Left lung (tissue), 10 donors: ENCODE measurements around the gene MRM2. TPM values are rescaled to one million over a fixed set of nuclear protein-coding genes. Genes with fewer than 3 reads are reported as not detected.

Experiments used
- ATAC-seq: fragments of 200-7000 bp; cut with Tn5 transposase; one replicate; pipeline ENCODE4 v1.9.1; 2020; ENCODE audit warnings: moderate library complexity
- DNase-seq, 4 donors: peaks; one replicate each; pipeline ENCODE4 v3.0.0-alpha.2; 2013 to 2020
- H3K27ac ChIP-seq, 2 donors: fragments of 200-600 bp; sonication (generic) in 1 of 2; one replicate each; pipeline versions ENCODE4 v1.5.0 to v1.8.0; 2020 to 2021
- H3K27me3 ChIP-seq, 2 donors: fragments of 200-600 bp; sonication (generic) in 1 of 2; one replicate each; pipeline versions ENCODE4 v1.5.0 to v1.8.0; 2020 to 2021
- H3K36me3 ChIP-seq, 2 donors: fragments of 200-600 bp; sonication (generic) in 1 of 2; one replicate each; pipeline versions ENCODE4 v1.5.0 to v1.8.0; 2020 to 2021
- H3K4me1 ChIP-seq, 2 donors: fragments of 200-600 bp; one replicate each; pipeline ENCODE4 v1.8.0; 2021
- H3K4me3 ChIP-seq, 2 donors: fragments of 200-600 bp; sonication (generic) in 1 of 2; one replicate each; pipeline versions ENCODE4 v1.5.0 to v1.8.0; 2020 to 2021; ENCODE audit warnings: mild to moderate bottlenecking in 1 of 2
- H3K9me3 ChIP-seq, 2 donors: fragments of 200-600 bp; sonication (generic) in 1 of 2; one replicate each; pipeline versions ENCODE4 v1.5.0 to v1.8.0; 2020 to 2021
- CTCF ChIP-seq, 2 donors: fragments of 200-600 bp; sonication (generic) in 1 of 2; IDR thresholded peaks; one replicate each; pipeline versions ENCODE4 v1.5.0 to v1.8.0; 2021; ENCODE audit warnings: antibody characterized with exemption in 2 of 2
- intact Hi-C, 2 donors: fragments of 100-400 bp; cut with DNase I; formaldehyde crosslinking; loops; one replicate each; pipeline versions ENCODE4 v1.11.2 to v1.14.2; 2022
- polyA plus RNA-seq, 6 donors: library from polyadenylated mRNA; unstranded; fragments of 120-200 nt; gene quantifications; one replicate each; pipeline ENCODE4 v1.2.1, GENCODE V29; 2013; ENCODE audit not compliant: insufficient read length in 6 of 6
- total RNA-seq, 2 donors: library from RNA; stranded (reverse); fragmentation: NEBNext Ultra II Directional; extraction: Animal tissue kit (Norgen Biotek cat#: 25700); gene quantifications; one replicate each; pipeline ENCODE4 v1.2.1, GENCODE V29; 2021
- donor health status: DM: no; HTN: yes; CAD: no.
- donor health status: DM: no; HTN: no; CAD: no.

Gene MRM2
- total and polyA plus RNA-seq, 8 donors: 23.0 to 36.6 (median 31.2) TPM

- peaks cover 0 to 3% of the 10 kb centered on the region in 2 donors for H3K4me1 ChIP-seq
- peaks cover 0 to 54% of the 10 kb centered on the region in 2 donors for H3K36me3 ChIP-seq
- H3K27me3 ChIP-seq: no peaks in the 10 kb centered on the region
- ATAC-seq (no peak), DNase-seq (no peak)
- H3K27ac ChIP-seq: no peak overlapping the region
- intact Hi-C loops: loop anchor here in 1 of 2 donors (10.0 kb wide), 2 partner anchors 538 to 608 kb away; no protein-coding TSS in a partner anchor
- no peak for TF ChIP-seq CTCF (IDR thresholded peaks at IDR 0.05)
- no peak overlapping the region for H3K4me3 ChIP-seq
- H3K9me3 ChIP-seq: no peaks in the 10 kb centered on the region
Observed at GRCh38 chr7:2202361-2202761, 39.6 kb downstream of the MRM2 start.

DNA sequence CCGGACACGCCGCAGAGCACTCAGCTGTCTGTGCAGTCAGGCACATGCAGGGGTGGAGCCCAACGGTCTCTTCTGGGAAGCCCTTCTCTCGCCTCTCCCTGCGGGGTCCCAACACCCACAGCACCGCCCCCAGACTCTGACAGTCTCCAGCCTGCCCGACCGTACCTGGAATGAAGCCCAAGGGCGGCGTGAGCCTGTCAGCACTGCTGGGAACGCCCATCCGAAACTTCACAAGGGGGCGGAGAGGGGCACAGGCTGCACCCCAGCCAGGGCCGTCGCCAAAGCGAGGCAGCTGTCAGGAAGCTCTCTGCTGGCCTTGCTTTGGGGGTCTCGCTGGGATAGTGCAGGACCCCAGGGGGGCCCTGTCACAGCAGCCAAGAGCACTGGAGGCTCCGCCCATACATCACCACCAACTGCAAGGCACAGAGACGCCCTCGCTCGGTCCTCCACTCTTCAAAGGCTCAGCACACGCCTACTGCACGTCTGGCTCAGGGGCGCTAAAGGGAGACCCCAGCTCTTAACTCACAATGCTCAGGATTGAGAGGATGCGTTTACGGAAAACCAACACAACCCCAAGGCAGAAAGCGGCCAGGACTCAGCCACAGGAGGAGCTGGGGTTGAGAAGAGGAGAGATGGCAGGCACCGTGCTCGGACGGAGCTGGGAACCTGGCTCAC is 40.2 kb downstream of the MRM2 start:
- Histone ChIP-seq H3K27me3 (no peaks in the 10 kb centered on the region), H3K9me3 (no peaks in the 10 kb centered on the region), H3K36me3 (peaks cover 0 to 52% of the 10 kb centered on the region in 2 donors), H3K4me3 (no peak overlapping the region), H3K4me1 (peaks cover 0 to 3% of the 10 kb centered on the region in 2 donors), H3K27ac (no peak overlapping the region)
- ATAC-seq (no peak), DNase-seq (no peak)
- intact Hi-C loops: loop anchor here in 1 of 2 donors (10.0 kb wide), 2 partner anchors 537 to 607 kb away; no protein-coding TSS in a partner anchor
- TF ChIP-seq CTCF (IDR thresholded peaks at IDR 0.05): no peak

DNA sequence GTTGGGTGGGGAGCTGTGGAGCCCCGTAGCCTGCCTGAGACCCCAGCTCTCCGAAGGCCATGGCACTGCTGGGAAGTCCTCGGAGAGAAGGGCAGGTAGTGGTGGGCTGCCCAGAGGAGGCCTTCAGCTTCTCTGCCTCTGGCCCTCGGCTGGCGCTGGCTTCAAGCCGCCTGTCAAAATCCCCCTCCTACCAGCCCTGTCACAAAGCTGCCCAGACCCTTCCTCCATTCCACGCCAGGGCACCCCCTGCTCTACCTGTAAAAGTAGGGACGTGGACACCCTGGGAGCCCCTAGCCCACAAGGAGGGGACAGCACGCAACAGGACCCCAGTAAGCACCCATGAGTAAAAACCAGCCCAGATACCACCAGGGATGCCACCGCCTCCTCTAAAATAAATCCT is 40.9 kb downstream of the MRM2 start:
- Histone ChIP-seq H3K27ac (no peak overlapping the region), H3K9me3 (peaks cover 0 to under 1% of the 10 kb centered on the region in 2 donors), H3K36me3 (peaks cover 0 to 58% of the 10 kb centered on the region in 2 donors), H3K4me1 (peaks cover 0 to 3% of the 10 kb centered on the region in 2 donors), H3K27me3 (no peaks in the 10 kb centered on the region), H3K4me3 (no peak overlapping the region)
- no peak for TF ChIP-seq CTCF (IDR thresholded peaks at IDR 0.05)
- peak in 1 of 4 donors; percentile 22 for DNase-seq
- intact Hi-C loops: loop anchor here in 1 of 2 donors (10.0 kb wide), 2 partner anchors 536 to 606 kb away; no protein-coding TSS in a partner anchor
- ATAC-seq: no peak

DNA sequence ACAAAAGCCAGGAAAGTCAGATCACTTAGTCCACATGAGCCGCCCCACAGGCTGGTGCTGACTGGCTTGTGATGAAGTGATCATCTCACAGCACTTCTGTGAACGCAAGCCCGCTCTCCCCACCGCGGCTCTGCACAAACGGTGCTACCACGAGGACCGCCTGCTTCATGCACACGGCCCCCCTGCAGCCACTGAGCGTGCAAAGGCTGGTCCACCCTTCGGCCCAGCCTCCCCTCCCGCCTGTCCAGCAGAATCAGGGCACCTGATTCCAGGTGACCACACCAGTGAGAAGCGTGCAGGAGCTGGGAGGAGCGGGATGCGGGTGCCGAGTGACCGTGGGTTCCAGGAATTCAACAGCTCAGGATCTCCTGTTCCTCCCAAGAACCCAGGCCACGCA is 41.4 kb downstream of the MRM2 start:
- Histone ChIP-seq H3K4me1 (peaks cover 0 to 3% of the 10 kb centered on the region in 2 donors), H3K4me3 (no peak overlapping the region), H3K27me3 (no peaks in the 10 kb centered on the region), H3K27ac (no peak overlapping the region), H3K9me3 (peaks cover 0 to 6% of the 10 kb centered on the region in 2 donors), H3K36me3 (peaks cover 0 to 64% of the 10 kb centered on the region in 2 donors)
- ATAC-seq (no peak), DNase-seq (no peak)
- TF ChIP-seq CTCF (IDR thresholded peaks at IDR 0.05): no peak
- intact Hi-C loops: loop anchor here in 1 of 2 donors (10.0 kb wide), 2 partner anchors 536 to 606 kb away; no protein-coding TSS in a partner anchor

DNA sequence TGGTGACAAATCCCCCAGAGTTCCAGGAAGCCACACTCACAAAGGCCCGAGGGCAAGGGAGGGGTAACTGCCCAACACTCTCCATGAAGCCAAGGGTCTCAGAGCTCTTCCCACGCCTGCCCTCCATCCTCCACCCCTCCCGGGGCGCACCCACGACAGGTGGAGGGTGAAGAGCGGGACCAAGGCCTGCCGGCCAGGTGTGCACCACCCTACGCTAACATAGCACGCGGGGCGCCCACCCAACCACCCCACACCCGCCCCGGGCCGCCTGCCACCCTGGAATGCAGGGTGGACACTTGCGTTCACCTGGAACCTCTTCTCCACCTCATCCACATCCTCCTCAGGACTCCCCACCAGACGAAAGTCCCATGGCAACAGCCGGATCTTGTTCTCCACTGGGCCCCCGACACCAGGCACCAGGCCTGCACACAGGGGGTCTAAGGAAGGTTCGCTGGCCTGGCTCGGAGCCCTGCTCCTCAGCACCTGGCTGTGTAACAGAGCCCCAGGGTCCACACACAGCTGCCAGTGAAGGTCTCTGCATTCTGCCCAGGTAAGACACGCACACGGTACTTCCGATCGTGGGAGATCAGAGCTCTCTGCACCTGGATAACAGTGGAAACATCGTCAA is 41.9 kb downstream of the MRM2 start:
- intact Hi-C loops: loop anchor here in 1 of 2 donors (10.0 kb wide), 2 partner anchors 535 to 605 kb away; no protein-coding TSS in a partner anchor
- Histone ChIP-seq H3K9me3 (peaks cover 0 to 11% of the 10 kb centered on the region in 2 donors), H3K36me3 (peaks cover 0 to 69% of the 10 kb centered on the region in 2 donors), H3K4me1 (peaks cover 0 to 3% of the 10 kb centered on the region in 2 donors), H3K27ac (no peak overlapping the region), H3K27me3 (no peaks in the 10 kb centered on the region), H3K4me3 (no peak overlapping the region)
- ATAC-seq (no peak), DNase-seq (no peak)
- no peak for TF ChIP-seq CTCF (IDR thresholded peaks at IDR 0.05)
